ENCODE results near the gene PAQR6. TPM values are rescaled to one million over a fixed set of nuclear protein-coding genes. Genes with fewer than 3 reads are reported as not detected.
A peak's percentile ranks its signal among the peaks of the same experiment; 100 is the strongest.

Gene PAQR6, protein sequence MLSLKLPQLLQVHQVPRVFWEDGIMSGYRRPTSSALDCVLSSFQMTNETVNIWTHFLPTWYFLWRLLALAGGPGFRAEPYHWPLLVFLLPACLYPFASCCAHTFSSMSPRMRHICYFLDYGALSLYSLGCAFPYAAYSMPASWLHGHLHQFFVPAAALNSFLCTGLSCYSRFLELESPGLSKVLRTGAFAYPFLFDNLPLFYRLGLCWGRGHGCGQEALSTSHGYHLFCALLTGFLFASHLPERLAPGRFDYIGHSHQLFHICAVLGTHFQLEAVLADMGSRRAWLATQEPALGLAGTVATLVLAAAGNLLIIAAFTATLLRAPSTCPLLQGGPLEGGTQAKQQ
- total RNA-seq (2014; rRNA removed; shearing (Covaris generic)) = 0.37 and 1.0 TPM in 2 replicates

- DNase-seq (ENCODE audit: low read depth) = no peak
Measured at GRCh38 chr1:156247460-156248322, at the start of gene PAQR6. Gene PAQR6, minus strand, starts transcription at chr1:156248056. Its CDS starts 1,325 bp downstream, at chr1:156246731.

GRCh38 chr1:156295391-156295947, 47.6 kb upstream of the PAQR6 start, which contains the start of gene GLMP:
Gene GLMP, minus strand, starts transcription at chr1:156295679. Its CDS starts 34 bp downstream, at chr1:156295645.
- peak; percentile 58 for DNase-seq (ENCODE audit: low read depth)

DNA sequence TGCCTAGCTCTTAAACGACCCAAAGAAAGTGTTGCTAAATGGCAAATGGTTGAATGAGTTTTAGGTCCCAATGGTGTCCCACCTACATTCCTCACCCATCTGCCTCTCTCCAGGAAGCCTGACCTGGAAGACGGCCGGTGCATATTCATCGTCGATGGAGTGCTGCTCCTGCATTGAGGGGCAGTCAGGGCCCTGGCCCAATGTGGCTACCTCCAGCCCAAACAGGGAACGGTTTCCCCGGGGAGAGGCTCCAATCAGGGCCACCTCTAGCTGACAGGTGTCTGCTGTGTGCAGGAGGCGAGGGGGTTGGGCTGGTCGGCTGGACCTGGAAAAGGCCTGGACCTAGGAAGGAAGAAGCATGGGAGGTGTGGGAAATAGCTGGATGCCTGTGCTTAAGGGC, 46.0 kb upstream of the PAQR6 start:
- no peak for DNase-seq (ENCODE audit: low read depth)

DNA sequence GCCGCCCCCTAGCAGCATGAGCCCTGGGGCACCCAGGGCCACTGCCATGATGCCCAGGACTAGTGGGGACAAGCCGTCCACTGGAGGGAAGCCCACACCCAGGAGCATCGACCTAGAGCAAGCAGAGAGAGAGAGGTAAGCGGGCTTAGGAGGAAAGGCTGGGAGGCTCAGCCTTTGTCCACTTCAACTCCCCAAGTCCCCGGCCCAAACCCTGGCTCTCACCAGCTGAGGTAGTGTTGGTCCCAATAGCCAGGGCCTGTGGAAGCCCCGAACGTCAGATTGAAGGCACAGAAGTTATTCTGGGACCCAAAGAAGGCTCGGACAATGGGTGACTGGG, 45.2 kb upstream of the PAQR6 start:
- DNase-seq (ENCODE audit: low read depth) = no peak

- no peak for DNase-seq (ENCODE audit: low read depth)
Measured at GRCh38 chr1:156291226-156292061, 43.6 kb upstream of the PAQR6 start.

- DNase-seq (ENCODE audit: low read depth) = no peak
Measured at GRCh38 chr1:156289857-156290256, 42.0 kb upstream of the PAQR6 start.

DNA sequence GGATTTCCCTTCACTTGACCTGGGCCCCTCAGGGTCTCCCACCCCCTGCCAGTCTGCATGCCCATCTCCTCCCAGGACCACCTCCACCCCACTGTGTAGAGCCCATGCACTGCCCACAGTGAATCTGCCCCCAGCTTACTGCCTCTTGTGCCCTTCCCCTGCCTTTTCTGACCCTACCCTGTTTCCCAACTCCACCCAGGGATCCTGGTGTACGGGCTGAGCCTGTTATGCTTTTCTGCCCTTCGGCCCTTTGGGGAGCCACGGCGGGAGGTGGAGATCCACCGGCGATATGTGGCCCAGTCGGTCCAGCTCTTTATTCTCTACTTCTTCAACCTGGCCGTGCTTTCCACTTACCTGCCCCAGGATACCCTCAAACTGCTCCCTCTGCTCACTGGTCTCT, 38.2 kb upstream of the PAQR6 start:
- DNase-seq (ENCODE audit: low read depth) = no peak

GRCh38 chr1:156285437-156285836, 37.6 kb upstream of the PAQR6 start:
- DNase-seq (ENCODE audit: low read depth) = no peak

DNA sequence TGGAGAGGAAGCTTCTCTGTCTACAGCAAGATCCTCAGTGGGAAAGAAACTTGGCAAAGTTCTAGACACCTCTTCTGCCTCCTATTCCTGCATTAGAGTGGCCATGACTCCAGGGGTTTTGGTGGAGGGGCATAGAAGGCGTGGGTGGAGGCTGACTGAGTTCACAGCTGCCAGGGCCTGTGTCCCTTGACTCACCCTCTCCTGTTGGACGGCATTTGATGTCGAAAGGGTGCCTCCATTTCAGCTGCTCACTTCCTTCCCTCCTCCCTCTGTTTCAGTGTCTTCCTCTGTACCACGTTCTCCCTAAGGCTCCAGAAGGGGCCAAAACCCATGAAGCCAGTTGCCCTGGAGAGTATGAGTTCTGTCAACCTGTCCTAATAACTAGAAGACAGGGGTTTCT, 36.9 kb upstream of the PAQR6 start:
- DNase-seq (ENCODE audit: low read depth) = no peak

DNA sequence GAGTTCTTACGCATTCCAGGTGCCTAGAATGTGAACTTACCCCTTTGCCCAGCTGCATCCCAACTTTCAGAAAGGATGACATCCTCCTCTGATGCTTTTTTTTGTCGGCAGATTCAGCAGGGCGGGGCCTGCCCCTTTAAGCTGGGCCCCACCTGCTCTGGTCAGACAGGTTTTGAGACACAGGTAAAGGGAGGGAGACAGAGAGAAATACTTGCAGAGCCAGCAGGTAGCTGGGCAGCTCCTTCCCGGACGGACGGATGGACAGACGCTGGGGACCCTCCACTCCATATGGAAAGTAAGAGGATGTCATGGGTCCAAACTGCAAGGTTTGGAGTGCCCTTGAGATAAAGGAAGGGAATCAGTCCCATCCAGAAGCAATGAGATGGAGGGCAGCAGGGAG, 36.3 kb upstream of the PAQR6 start, which contains the start of gene TMEM79:
Gene TMEM79 (plus strand): TSS at position 214 of the 400 bp plus-strand sequence. CDS start 902 bp downstream, outside the sequence.
- DNase-seq (ENCODE audit: low read depth) = no peak

DNA sequence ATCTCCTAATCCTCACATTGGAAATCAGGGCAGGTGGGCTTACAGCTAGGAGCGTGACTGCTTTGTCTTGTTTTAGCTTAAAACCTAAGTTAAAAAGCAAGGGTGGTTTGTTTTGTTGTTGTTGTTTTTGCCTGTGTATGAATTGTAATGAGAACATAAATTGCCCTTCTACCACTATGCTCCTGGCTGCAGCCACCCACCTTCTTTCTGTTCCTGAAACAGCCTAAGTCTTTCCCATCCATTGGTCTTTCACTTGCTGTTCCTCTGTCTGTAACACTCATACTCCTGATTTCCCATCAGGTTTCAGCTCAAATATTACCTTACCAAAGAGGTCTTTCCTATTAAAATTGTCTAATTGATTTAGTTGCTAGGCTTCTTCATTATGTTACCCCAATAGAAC, 35.7 kb upstream of the PAQR6 start:
- no peak for DNase-seq (ENCODE audit: low read depth)

- DNase-seq (ENCODE audit: low read depth) = peak; percentile 99
Measured at GRCh38 chr1:156282479-156283222, 34.8 kb upstream of the PAQR6 start, which contains the start of gene SMG5. Gene SMG5, minus strand, starts transcription at chr1:156282825. Its CDS starts 145 bp downstream, at chr1:156282680.

DNA sequence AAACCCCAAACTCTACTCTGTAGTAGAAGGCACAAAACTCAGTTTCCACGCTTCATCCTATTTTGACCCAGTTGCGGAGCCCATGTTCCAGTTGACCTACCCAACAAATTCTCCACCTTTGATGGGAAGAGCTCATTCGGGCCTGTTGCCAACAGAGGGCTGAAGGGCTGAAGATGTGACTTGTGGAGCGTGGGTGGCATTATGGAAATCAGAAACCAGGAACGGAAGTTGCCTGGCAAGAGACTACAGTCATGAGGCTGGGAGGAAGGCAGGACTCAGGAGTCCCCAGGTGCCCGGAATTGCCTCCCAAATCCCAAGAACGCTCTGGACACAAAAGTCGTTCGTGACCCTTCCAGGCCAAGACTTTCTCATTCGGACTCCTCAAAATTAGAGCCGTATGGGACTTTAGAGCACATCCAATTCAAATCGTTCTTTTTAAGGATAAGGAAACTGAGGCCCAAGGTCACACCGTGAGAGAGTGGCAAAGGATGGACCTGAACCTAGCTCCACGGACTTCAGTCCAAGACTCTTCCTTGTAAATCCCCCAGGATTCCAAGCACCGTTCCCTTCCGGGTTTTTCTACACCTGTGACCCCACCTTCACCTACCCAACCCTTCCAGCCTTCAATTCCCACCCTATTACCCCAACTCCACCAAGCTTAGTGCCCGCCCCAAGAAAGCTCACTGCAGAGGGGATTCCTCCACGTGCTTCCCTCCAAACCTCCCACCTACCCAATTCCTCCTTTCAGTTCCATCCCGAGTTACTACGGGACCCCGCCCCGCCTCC, 34.0 kb upstream of the PAQR6 start:
- peak; percentile 48 for DNase-seq (ENCODE audit: low read depth)

DNA sequence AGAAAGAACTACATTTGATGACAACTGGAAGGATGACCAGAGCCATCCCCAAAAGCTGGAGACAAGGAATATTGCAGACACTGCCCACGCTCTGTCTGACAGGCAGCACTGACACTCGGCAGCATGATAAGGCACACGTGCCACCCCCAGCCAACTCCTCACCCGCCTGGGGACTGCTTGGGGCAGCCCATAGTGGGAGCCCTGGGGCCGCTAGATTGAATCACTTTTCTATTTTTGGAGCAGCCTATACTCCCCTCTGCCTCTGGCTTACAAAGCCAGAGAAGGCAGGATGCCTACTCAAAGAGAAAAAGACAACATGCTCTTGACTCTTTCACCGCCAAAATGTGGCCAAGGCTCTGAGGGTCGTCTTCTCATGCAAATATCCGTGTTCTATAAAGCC, 33.4 kb upstream of the PAQR6 start:
- peak; percentile 45 for DNase-seq (ENCODE audit: low read depth)

GRCh38 chr1:156279837-156280236, 32.0 kb upstream of the PAQR6 start:
- no peak for DNase-seq (ENCODE audit: low read depth)

DNA sequence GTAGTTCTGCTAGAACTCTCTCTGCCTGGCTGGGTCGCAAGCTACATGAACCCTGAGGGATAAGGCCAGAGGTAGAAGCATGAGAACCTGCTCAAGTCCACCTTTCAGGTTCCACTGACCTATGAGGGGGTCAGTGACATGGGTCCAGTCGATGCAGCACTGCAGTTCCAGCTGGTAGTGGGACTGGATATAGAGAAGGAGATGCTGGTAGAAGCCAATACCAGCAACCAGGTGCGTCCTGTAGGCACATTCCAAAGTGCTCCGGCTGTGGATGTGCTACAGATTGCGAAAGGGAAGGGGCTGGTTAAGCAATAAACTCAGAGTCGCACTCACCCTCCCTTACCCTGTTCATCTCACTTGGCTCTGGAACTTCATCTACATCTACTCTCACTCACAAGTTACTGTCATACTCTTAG, 29.1 kb upstream of the PAQR6 start:
- no peak for DNase-seq (ENCODE audit: low read depth)

- no peak for DNase-seq (ENCODE audit: low read depth)
Measured at GRCh38 chr1:156276532-156276931, 28.7 kb upstream of the PAQR6 start.

DNA sequence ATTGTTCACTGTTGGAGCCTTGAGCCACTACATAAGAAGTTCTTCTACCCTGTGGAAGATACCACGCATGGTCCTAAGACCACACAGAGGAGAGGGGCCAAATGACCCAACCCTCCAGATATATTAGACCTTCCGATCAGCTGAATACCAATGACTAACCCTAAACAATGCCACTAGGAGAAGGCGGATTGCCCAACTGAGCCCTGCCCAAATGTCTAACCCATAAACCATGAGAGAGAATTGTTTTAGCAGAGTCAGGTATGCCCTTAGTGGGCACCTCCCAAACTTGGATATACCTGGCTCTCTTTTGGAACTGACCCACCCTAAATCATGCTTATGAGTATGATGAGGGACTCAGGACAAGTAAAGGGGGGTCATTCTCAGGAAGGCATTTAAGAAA, 22.5 kb upstream of the PAQR6 start:
- DNase-seq (ENCODE audit: low read depth) = no peak

GRCh38 chr1:156268336-156268735, 20.5 kb upstream of the PAQR6 start:
- DNase-seq (ENCODE audit: low read depth) = no peak

GRCh38 chr1:156266051-156266450, 18.2 kb upstream of the PAQR6 start:
- no peak for DNase-seq (ENCODE audit: low read depth)
